Limb (tissue), 2 donors: Measurements from ENCODE around the gene GPR156.
"Not testable (repeated sequence)": the region's sequence is repeated elsewhere in the genome, so short reads cannot be mapped to it uniquely, and the experiment has no call there.

Experiments used
- DNase-seq, 2 donors: peaks; one replicate each; pipeline ENCODE4 v3.0.0-alpha.2; 2016; ENCODE audit errors: extremely low spot score in 2 of 2

GPR156 gene

GRCh38 chr3:120275618-120276017 is 9.4 kb downstream of the GPR156 start:
- peak in 1 of 2 donors; percentile 67 for DNase-seq

GRCh38 chr3:120274739-120275167 is 10.3 kb downstream of the GPR156 start:
- DNase-seq, result peak; percentile 42 to 51

GRCh38 chr3:120272286-120272685 is 12.7 kb downstream of the GPR156 start:
- peak in 1 of 2 donors; percentile 73 for DNase-seq

GRCh38 chr3:120265989-120266388 is 19.0 kb downstream of the GPR156 start:
- DNase-seq, result no peak

- DNase-seq, result no peak
Measured at GRCh38 chr3:120264963-120265362, 20.1 kb downstream of the GPR156 start.

GRCh38 chr3:120263792-120264191 is 21.2 kb downstream of the GPR156 start:
- DNase-seq, result no peak

GRCh38 chr3:120258009-120258408 is 27.0 kb downstream of the GPR156 start:
- DNase-seq, result no peak

GRCh38 chr3:120245386-120245785 is 39.6 kb downstream of the GPR156 start:
- no peak for DNase-seq

- peak; percentile 14 to 36 for DNase-seq
Measured at GRCh38 chr3:120244834-120245225, 40.2 kb downstream of the GPR156 start.

- DNase-seq, result no peak
Measured at GRCh38 chr3:120239644-120240043, 45.4 kb downstream of the GPR156 start.

- no peak for DNase-seq
Measured at GRCh38 chr3:120227710-120228347, 57.2 kb downstream of the GPR156 start.

GRCh38 chr3:120224237-120224636 is 60.8 kb downstream of the GPR156 start:
- DNase-seq, result no peak

GRCh38 chr3:120218981-120219380 is 66.0 kb downstream of the GPR156 start:
- no peak for DNase-seq

GRCh38 chr3:120216633-120217032 is 68.4 kb downstream of the GPR156 start:
- DNase-seq, result not testable (repeated sequence)

- DNase-seq, result no peak
Measured at GRCh38 chr3:120214176-120214575, 70.8 kb downstream of the GPR156 start.

- no peak for DNase-seq
Measured at GRCh38 chr3:120212505-120212904, 72.5 kb downstream of the GPR156 start.

GRCh38 chr3:120209425-120209824 is 75.6 kb downstream of the GPR156 start:
- DNase-seq, result no peak

GRCh38 chr3:120204338-120204737 is 80.7 kb downstream of the GPR156 start:
- DNase-seq, result no peak

- no peak for DNase-seq
Measured at GRCh38 chr3:120203621-120204020, 81.4 kb downstream of the GPR156 start.

GRCh38 chr3:120203016-120203415 is 82.0 kb downstream of the GPR156 start:
- peak in 1 of 2 donors; percentile 60 for DNase-seq

- DNase-seq, result no peak
Measured at GRCh38 chr3:120202363-120202762, 82.7 kb downstream of the GPR156 start.

- DNase-seq, result no peak
Measured at GRCh38 chr3:120200493-120201235, 84.4 kb downstream of the GPR156 start.

- DNase-seq, result no peak
Measured at GRCh38 chr3:120198305-120198878, 86.6 kb downstream of the GPR156 start.
